GM23248 (cell line): Measurements from ENCODE around the gene APBA2.

Source experiments
- EZH2 ChIP-seq: fragments of 200-600 bp; sonication (generic); IDR thresholded peaks from 2 replicates; pipeline ENCODE4 v1.6.1; 2018; ENCODE audit warnings: antibody characterized with exemption, mild to moderate bottlenecking; ENCODE audit not compliant: insufficient read depth, poor library complexity, severe bottlenecking
- EZH2phosphoT487 ChIP-seq: fragments of 200-600 bp; sonication (generic); IDR thresholded peaks from 2 replicates; pipeline ENCODE4 v1.6.1; 2018; ENCODE audit warnings: antibody characterized with exemption, moderate library complexity, mild to moderate bottlenecking, low read depth; ENCODE audit not compliant: insufficient read depth

DNA sequence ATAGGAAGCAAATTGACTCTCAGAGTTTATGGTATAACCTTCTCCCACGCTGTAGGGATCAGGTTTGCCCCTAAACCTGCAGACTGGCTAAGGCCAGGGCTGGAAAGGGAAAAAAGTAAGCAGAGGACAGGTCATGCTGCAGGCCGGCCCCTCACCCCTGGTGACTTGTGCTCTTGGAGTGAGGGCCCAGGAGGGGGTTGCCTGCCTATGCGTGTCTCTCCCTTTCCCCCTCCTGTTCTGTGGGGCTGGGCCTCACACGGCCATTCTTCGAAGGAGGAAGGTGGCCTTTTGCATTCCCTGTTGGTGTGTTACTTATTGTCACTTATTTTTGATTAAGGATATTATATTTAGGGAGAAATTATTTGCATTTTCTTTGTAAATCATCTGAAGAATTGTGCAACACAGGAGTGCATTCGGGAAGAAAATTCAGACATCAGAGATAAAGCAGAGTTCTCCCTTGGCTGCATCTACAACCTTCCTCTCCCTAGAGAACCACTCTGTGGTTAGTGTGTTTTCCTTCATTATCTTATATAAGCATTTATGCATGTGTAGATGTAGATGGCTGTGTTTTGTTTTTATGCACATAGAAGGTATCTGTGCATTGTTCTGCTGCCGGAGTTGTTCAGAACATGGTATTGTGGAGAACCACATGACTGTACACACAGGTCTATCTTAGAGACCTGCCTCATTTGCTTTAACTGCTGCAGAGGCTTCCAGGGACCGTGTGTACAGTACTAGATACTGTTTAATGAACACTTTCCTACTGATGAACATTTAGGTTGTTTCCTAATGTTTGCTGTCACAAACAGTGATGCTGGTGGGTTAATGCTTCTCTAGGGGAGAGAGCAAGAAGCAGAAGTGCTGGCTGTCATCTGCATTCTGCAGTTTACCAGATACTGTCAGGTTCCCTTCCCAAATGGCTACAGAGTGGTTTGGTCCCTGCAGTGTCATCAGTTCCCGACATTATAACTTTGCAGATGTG lies 133.5 kb downstream of the APBA2 start:
- no peak for TF ChIP-seq EZH2phosphoT487
- no peak for TF ChIP-seq EZH2
